22Rv1 (cell line): ENCODE data around the gene EME2.

Source experiments
- ZFX ChIP-seq: fragments of 450-650 bp; IDR thresholded peaks from 2 replicates; pipeline ENCODE4 v1.6.1; 2017; ENCODE audit warnings: antibody characterized with exemption, borderline replicate concordance
- TF ChIP-seq, protein P1 (sequence below): fragments of 450-650 bp; IDR thresholded peaks from 2 replicates; pipeline ENCODE4 v1.5.1; 2017; ENCODE audit warnings: mild to moderate bottlenecking

DNA sequence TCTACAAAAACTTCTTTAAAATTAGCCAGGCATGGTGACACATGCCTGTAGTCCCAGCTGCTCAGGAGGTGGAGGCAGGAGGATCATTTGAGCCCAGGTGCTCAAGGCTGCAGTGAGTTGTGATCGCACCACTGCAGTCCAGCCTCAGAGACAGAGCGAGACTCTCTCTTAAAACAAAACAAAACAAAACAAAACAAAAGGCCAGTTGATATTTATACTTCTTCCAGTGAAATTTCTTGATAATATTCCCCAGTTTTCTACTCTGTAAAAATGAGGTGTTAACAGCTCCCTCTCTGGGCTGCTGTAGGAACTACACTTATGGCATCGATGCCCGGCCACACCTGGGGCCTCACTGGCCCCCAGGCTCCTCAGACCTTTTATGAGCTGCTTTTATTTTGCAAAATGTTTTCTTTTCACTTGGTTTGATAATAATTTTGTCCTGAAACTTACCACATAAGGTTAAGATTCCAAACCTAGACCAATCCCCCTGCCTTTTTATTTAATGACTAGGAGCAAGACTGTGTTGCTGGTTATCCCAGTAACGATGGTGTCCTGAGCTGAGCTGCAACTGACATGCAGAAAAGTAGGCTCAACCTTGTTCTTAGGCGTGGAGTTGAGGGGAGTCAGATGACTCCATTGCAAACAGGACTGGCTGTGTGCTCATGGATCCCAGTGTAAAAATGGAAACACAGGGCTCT lies 49.0 kb upstream of the EME2 start:
- TF ChIP-seq, protein P1, sequence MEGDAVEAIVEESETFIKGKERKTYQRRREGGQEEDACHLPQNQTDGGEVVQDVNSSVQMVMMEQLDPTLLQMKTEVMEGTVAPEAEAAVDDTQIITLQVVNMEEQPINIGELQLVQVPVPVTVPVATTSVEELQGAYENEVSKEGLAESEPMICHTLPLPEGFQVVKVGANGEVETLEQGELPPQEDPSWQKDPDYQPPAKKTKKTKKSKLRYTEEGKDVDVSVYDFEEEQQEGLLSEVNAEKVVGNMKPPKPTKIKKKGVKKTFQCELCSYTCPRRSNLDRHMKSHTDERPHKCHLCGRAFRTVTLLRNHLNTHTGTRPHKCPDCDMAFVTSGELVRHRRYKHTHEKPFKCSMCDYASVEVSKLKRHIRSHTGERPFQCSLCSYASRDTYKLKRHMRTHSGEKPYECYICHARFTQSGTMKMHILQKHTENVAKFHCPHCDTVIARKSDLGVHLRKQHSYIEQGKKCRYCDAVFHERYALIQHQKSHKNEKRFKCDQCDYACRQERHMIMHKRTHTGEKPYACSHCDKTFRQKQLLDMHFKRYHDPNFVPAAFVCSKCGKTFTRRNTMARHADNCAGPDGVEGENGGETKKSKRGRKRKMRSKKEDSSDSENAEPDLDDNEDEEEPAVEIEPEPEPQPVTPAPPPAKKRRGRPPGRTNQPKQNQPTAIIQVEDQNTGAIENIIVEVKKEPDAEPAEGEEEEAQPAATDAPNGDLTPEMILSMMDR = peak; percentile 84
- no peak for TF ChIP-seq ZFX
